ENCODE measurements around the gene APPBP2.

APPBP2 gene

GRCh38 chr17:60396412-60396811 lies 129.6 kb downstream of the APPBP2 start:
- DNase-seq, result no peak

- no peak for DNase-seq
Observed at GRCh38 chr17:60395508-60396065, 130.5 kb downstream of the APPBP2 start.

- no peak for DNase-seq
Observed at GRCh38 chr17:60393840-60394723, 132.0 kb downstream of the APPBP2 start.

Measured in amygdala (tissue), 56 donors.